C4-2B (cell line): ENCODE data around the gene EVC2.

Experiments
- CTCF ChIP-seq: fragments of 450-650 bp; conservative IDR thresholded peaks from 2 replicates; pipeline ENCODE4 v1.5.1; 2017; ENCODE audit warnings: mild to moderate bottlenecking
- ZFX ChIP-seq: fragments of 450-650 bp; IDR thresholded peaks from 2 replicates; pipeline ENCODE4 v1.6.1; 2017

GRCh38 chr4:5629542-5629941 lies 78.8 kb downstream of the EVC2 start:
- no peak for TF ChIP-seq CTCF
- no peak for TF ChIP-seq ZFX
